Measurements from ENCODE around the gene PHGDH. TPM values are rescaled to one million over a fixed set of nuclear protein-coding genes. Genes with fewer than 3 reads are reported as not detected.

PHGDH gene
- total RNA-seq, 4 donors from 2014 or later: 5.5 to 12.7 (median 7.2) TPM

GRCh38 chr1:119682141-119682540 lies 29.6 kb upstream of the PHGDH start:
- no peak for TF ChIP-seq CTCF (IDR thresholded peaks at IDR 0.05; ENCODE audit: low read depth)

GRCh38 chr1:119683893-119684292 lies 27.8 kb upstream of the PHGDH start:
- no peak for TF ChIP-seq CTCF (IDR thresholded peaks at IDR 0.05; ENCODE audit: low read depth)

GRCh38 chr1:119686661-119687060 lies 25.1 kb upstream of the PHGDH start:
- no peak for TF ChIP-seq CTCF (IDR thresholded peaks at IDR 0.05; ENCODE audit: low read depth)

GRCh38 chr1:119687434-119688079 lies 24.2 kb upstream of the PHGDH start:
- TF ChIP-seq CTCF (IDR thresholded peaks at IDR 0.05; ENCODE audit: low read depth): no peak

- TF ChIP-seq CTCF (IDR thresholded peaks at IDR 0.05; ENCODE audit: low read depth): no peak
These were observed 22.9 kb upstream of the PHGDH start for GRCh38 chr1:119688810-119689209.

GRCh38 chr1:119689511-119689910 lies 22.2 kb upstream of the PHGDH start:
- TF ChIP-seq CTCF (IDR thresholded peaks at IDR 0.05; ENCODE audit: low read depth): no peak

- no peak for TF ChIP-seq CTCF (IDR thresholded peaks at IDR 0.05; ENCODE audit: low read depth)
These were observed 14.1 kb upstream of the PHGDH start for GRCh38 chr1:119697598-119697997.

Measured in subcutaneous adipose tissue (tissue), 4 donors.